RCC 7860 (cell line): ENCODE data around the gene ZNF322.

Experiments used
- DNase-seq: peaks from one replicate; pipeline ENCODE4 v3.0.0-alpha.2; 2015; ENCODE audit warnings: low spot score
- FAIRE-seq: peaks from 2 replicates; lab custom pipeline; 2012; peaks lifted over from hg19 to GRCh38; lab: Jason Lieb, UNC

Gene ZNF322

GRCh38 chr6:26593278-26594130 is 66.0 kb downstream of the ZNF322 start:
- FAIRE-seq: no peak
- DNase-seq: no peak

GRCh38 chr6:26592649-26593048 is 66.9 kb downstream of the ZNF322 start:
- FAIRE-seq: no peak
- DNase-seq: no peak

- FAIRE-seq (no peak), DNase-seq (no peak)
These were observed 70.6 kb downstream of the ZNF322 start for GRCh38 chr6:26588965-26589364.
